ENCODE measurements around the gene CTXN1. TPM values are rescaled to one million over a fixed set of nuclear protein-coding genes. Genes with fewer than 3 reads are reported as not detected.

Gene CTXN1
- total and polyA plus RNA-seq, 2 donors (not counting 1 experiment from before 2014, with no cell fraction given): 0.66 to 0.85 TPM

GRCh38 chr19:7926727-7927604 lies 1.0 kb upstream of the CTXN1 start:
- Histone ChIP-seq H4K20me1 (ENCODE audit: control insufficient read depth, extremely low read depth, insufficient read depth, low read length) (no peaks in the 10 kb centered on the region), H3K9me3 (ENCODE audit: control insufficient read depth, insufficient read depth, low read depth, low read length) (no peaks in the 10 kb centered on the region), H3K36me3 (ENCODE audit: control insufficient read depth, insufficient read depth, low read length) (peaks cover 21% of the 10 kb centered on the region), H3K4me1 (ENCODE audit: control insufficient read depth, extremely low read depth, insufficient read depth, low read length) (peaks cover 26% of the 10 kb centered on the region), H3K4me2 (ENCODE audit: extremely low read depth, insufficient read depth, low read length) (no peak overlapping the region), H3K27ac (ENCODE audit: insufficient read depth, low read length) (no peak overlapping the region), H2AFZ (ENCODE audit: low read length) (no peak overlapping the region), H3K9ac (ENCODE audit: insufficient read depth, low read length) (no peak overlapping the region), H3K79me2 (ENCODE audit: control insufficient read depth, insufficient read depth, low read length) (no peaks in the 10 kb centered on the region), H3K27me3 (ENCODE audit: control insufficient read depth, insufficient read depth, low read length) (no peaks in the 10 kb centered on the region), H3K4me3 (replicated peaks in 1 of 4; ENCODE audit: control extremely low read depth in 1 of 4, insufficient read depth in 1 of 4, low read depth in 3 of 4, low read length in 4 of 4) (no peak overlapping the region)
- no peak for DNase-seq (ENCODE audit: low read depth in 2 of 2)
- no peak for TF ChIP-seq EZH2 (IDR thresholded peaks at IDR 0.05; ENCODE audit: low read length, missing control alignments)
- TF ChIP-seq, protein P1, sequence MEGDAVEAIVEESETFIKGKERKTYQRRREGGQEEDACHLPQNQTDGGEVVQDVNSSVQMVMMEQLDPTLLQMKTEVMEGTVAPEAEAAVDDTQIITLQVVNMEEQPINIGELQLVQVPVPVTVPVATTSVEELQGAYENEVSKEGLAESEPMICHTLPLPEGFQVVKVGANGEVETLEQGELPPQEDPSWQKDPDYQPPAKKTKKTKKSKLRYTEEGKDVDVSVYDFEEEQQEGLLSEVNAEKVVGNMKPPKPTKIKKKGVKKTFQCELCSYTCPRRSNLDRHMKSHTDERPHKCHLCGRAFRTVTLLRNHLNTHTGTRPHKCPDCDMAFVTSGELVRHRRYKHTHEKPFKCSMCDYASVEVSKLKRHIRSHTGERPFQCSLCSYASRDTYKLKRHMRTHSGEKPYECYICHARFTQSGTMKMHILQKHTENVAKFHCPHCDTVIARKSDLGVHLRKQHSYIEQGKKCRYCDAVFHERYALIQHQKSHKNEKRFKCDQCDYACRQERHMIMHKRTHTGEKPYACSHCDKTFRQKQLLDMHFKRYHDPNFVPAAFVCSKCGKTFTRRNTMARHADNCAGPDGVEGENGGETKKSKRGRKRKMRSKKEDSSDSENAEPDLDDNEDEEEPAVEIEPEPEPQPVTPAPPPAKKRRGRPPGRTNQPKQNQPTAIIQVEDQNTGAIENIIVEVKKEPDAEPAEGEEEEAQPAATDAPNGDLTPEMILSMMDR (conservative IDR thresholded peaks at IDR 0.05 in 1 of 2, IDR thresholded peaks at IDR 0.05 in 1 of 2; ENCODE audit: low read depth in 1 of 2, low read length in 2 of 2): no peak

- Histone ChIP-seq H3K27me3 (ENCODE audit: control insufficient read depth, insufficient read depth, low read length) (no peaks in the 10 kb centered on the region), H4K20me1 (ENCODE audit: control insufficient read depth, extremely low read depth, insufficient read depth, low read length) (no peaks in the 10 kb centered on the region), H3K4me2 (ENCODE audit: extremely low read depth, insufficient read depth, low read length) (peak overlapping the region; percentile 54), H2AFZ (ENCODE audit: low read length) (no peak overlapping the region), H3K9me3 (ENCODE audit: control insufficient read depth, insufficient read depth, low read depth, low read length) (no peaks in the 10 kb centered on the region), H3K79me2 (ENCODE audit: control insufficient read depth, insufficient read depth, low read length) (peaks cover 3% of the 10 kb centered on the region), H3K4me1 (ENCODE audit: control insufficient read depth, extremely low read depth, insufficient read depth, low read length) (peaks cover 30% of the 10 kb centered on the region), H3K9ac (ENCODE audit: insufficient read depth, low read length) (no peak overlapping the region), H3K27ac (ENCODE audit: insufficient read depth, low read length) (no peak overlapping the region), H3K4me3 (replicated peaks in 1 of 4; ENCODE audit: control extremely low read depth in 1 of 4, insufficient read depth in 1 of 4, low read depth in 3 of 4, low read length in 4 of 4) (peak overlapping the region in 2 of 4 experiments; percentile 15 to 42), H3K36me3 (ENCODE audit: control insufficient read depth, insufficient read depth, low read length) (peaks cover 12% of the 10 kb centered on the region)
- DNase-seq (ENCODE audit: low read depth in 2 of 2): peak; percentile 51 to 71
- no peak for TF ChIP-seq EZH2 (IDR thresholded peaks at IDR 0.05; ENCODE audit: low read length, missing control alignments)
- TF ChIP-seq, protein P1 (conservative IDR thresholded peaks at IDR 0.05 in 1 of 2, IDR thresholded peaks at IDR 0.05 in 1 of 2; ENCODE audit: low read depth in 1 of 2, low read length in 2 of 2): peak; percentile 51 to 65
Measured at GRCh38 chr19:7925171-7925851, 624 bp downstream of the CTXN1 start.

DNA sequence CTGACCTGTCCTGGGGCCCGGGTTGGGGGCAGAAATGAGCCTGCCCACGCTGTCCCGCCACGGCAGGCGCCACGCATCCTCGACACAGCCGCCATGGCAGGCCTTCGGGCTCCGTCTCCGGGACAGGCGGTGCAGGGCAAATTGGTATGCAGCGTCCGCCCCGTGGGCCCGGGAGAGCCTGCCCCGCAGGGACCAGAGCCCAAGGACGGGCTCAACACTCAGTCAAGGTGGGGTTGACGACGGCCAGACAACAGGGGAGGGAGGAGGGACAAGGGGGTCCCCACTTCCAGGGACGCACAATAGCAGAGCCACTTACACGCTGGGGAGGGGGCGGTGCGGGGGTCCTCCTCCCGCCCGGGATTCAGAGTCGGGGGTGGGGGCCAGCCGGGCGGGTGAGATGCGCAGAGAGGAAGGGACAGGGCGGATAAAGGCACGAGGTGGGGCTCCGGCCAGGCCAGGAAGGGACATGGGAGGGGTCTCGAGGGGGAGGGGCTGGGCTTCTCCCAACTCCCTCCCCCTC lies 1.2 kb downstream of the CTXN1 start:
- TF ChIP-seq EZH2 (IDR thresholded peaks at IDR 0.05; ENCODE audit: low read length, missing control alignments): no peak
- TF ChIP-seq, protein P1 (conservative IDR thresholded peaks at IDR 0.05 in 1 of 2, IDR thresholded peaks at IDR 0.05 in 1 of 2; ENCODE audit: low read depth in 1 of 2, low read length in 2 of 2): no peak
- Histone ChIP-seq H3K27me3 (ENCODE audit: control insufficient read depth, insufficient read depth, low read length) (no peaks in the 10 kb centered on the region), H4K20me1 (ENCODE audit: control insufficient read depth, extremely low read depth, insufficient read depth, low read length) (no peaks in the 10 kb centered on the region), H3K4me2 (ENCODE audit: extremely low read depth, insufficient read depth, low read length) (no peak overlapping the region), H3K9ac (ENCODE audit: insufficient read depth, low read length) (no peak overlapping the region), H3K27ac (ENCODE audit: insufficient read depth, low read length) (no peak overlapping the region), H3K79me2 (ENCODE audit: control insufficient read depth, insufficient read depth, low read length) (peaks cover 3% of the 10 kb centered on the region), H3K4me1 (ENCODE audit: control insufficient read depth, extremely low read depth, insufficient read depth, low read length) (peaks cover 32% of the 10 kb centered on the region), H3K9me3 (ENCODE audit: control insufficient read depth, insufficient read depth, low read depth, low read length) (no peaks in the 10 kb centered on the region), H2AFZ (ENCODE audit: low read length) (no peak overlapping the region), H3K4me3 (replicated peaks in 1 of 4; ENCODE audit: control extremely low read depth in 1 of 4, insufficient read depth in 1 of 4, low read depth in 3 of 4, low read length in 4 of 4) (peak overlapping the region in 1 of 4 experiments; percentile 42), H3K36me3 (ENCODE audit: control insufficient read depth, insufficient read depth, low read length) (peaks cover 12% of the 10 kb centered on the region)
- no peak for DNase-seq (ENCODE audit: low read depth in 2 of 2)
